ENCODE measurements around the gene LRP5. TPM values are rescaled to one million over a fixed set of nuclear protein-coding genes. Genes with fewer than 3 reads are reported as not detected.

LRP5 gene
- total and polyA plus RNA-seq, 9 of the 15 experiments (the other 6 are each of a cell fraction or from before 2014, with no cell fraction given) = 0.48 to 44.2 (median 13.5) TPM

- DNase-seq (ENCODE audit: extremely low read depth in 1 of 4, low spot score in 3 of 4) (no peak), ATAC-seq (no peak), FAIRE-seq (no peak)
- Histone ChIP-seq H2AFZ (ENCODE audit: low read depth, low read length) (no peak overlapping the region), H4K20me1 (replicated peaks; ENCODE audit: control insufficient read depth, insufficient read depth, low read length) (peaks cover 15% of the 10 kb centered on the region; the same call in 1 of the 2 replicates), H3K4me3 (no peak overlapping the region), H3K4me1 (replicated peaks in 1 of 2; ENCODE audit: control insufficient read depth in 2 of 2, insufficient read depth in 2 of 2, low read length in 2 of 2) (peaks cover 6 to 16% of the 10 kb centered on the region in 2 experiments; a peak in 4 of 5 replicates), H3K27ac (ENCODE audit: extremely low read depth, low read depth, low read length) (no peak overlapping the region), H3K79me2 (ENCODE audit: control insufficient read depth, insufficient read depth, low read length) (peaks cover 21% of the 10 kb centered on the region), H3K4me2 (ENCODE audit: insufficient read depth, low read length) (no peak overlapping the region), H3K9ac (ENCODE audit: insufficient read depth in 1 of 2, low read depth in 2 of 2, low read length in 2 of 2) (no peak overlapping the region; a peak in 1 of 4 replicates), H3K36me3 (ENCODE audit: control insufficient read depth, insufficient read depth, low read length) (0 out of 3 replicates have a peak, but pooled peaks cover 3% of the 10 kb centered on the region), H3K27me3 (ENCODE audit: control insufficient read depth in 2 of 2, insufficient read depth in 2 of 2, low read length in 2 of 2) (no peaks in the 10 kb centered on the region), H3K9me1 (ENCODE audit: control insufficient read depth, insufficient read depth, low read length) (peaks cover 7% of the 10 kb centered on the region), H3K9me3 (replicated peaks; ENCODE audit: control insufficient read depth, insufficient read depth, low read depth, low read length) (no peaks in the 10 kb centered on the region)
- intact Hi-C loops (cut with micrococcal nuclease) (no loop called here), in situ Hi-C loops (cut with MboI) (no loop called here)
- TF ChIP-seq RB1 (IDR thresholded peaks at IDR 0.05; ENCODE audit: low read depth) = no peak
- TF ChIP-seq CHD1 (IDR thresholded peaks at IDR 0.05; ENCODE audit: low read length) = no peak
- TF ChIP-seq ZFP36 (IDR thresholded peaks at IDR 0.05; ENCODE audit: low read depth, low read length, partially characterized antibody) = peak; percentile 91
- no peak for TF ChIP-seq GATAD2A (IDR thresholded peaks at IDR 0.05)
- TF ChIP-seq SMARCA5 (IDR thresholded peaks at IDR 0.05) = peak; percentile 77; the same call in 1 of the 2 replicates
- TF ChIP-seq NRF1 (conservative IDR thresholded peaks at IDR 0.05 in 1 of 2, IDR thresholded peaks at IDR 0.05 in 1 of 2) = 0 out of 4 replicates have a peak, but pooled peaks of 1 of the 2 experiments have one; percentile 9
- no peak for TF ChIP-seq CCNT2 (IDR thresholded peaks at IDR 0.05; ENCODE audit: borderline replicate concordance, extremely low read depth, insufficient read length, low read depth, low read length)
- TF ChIP-seq BHLHE40 (IDR thresholded peaks at IDR 0.05; ENCODE audit: low read length) = no peak
- TF ChIP-seq ZNF77 (CRISPR knock-in tag; IDR thresholded peaks at IDR 0.05) = no peak
- ChIA-PET CTCF (ENCODE audit: low intra/inter-chr PET ratio) (no interaction called here), POLR2A (interaction anchor here (0.9 to 1.5 kb wide), 4 partner anchors 9 to 122 kb away, joined by 3 to 5 read pairs (median 4); no protein-coding TSS in a partner anchor)
- BruUV-seq (replicated peaks) = no TSS peak
- WGBS (ENCODE audit: insufficient coverage, low coverage, missing lambda C conversion rate) = 66% methylated on average over 4 of the region's 4 CpGs
These were observed 25.0 kb downstream of the LRP5 start for GRCh38 chr11:68337399-68337835.

Data from K562 (cell line).